Activated CD4-positive, alpha-beta T cell treated with anti-CD3 and anti-CD28 coated beads, Interleukin-2, amount 10 ng/mL, durations not matched to agents 7 days and 5 days (primary cell): Measurements from ENCODE around the gene PRSS56. TPM values are rescaled to one million over a fixed set of nuclear protein-coding genes. Genes with fewer than 3 reads are reported as not detected.

Source experiments
- CTCF ChIA-PET: fragments of 350-600 bp; sonication (Branson Sonifier 250); formaldehyde crosslinking; loops from one replicate; lab custom pipeline; 2021; ENCODE audit warnings: antibody characterized with exemption; lab: Charles Lee
- POLR2A ChIA-PET: fragments of 350-600 bp; sonication (Branson Sonifier 250); formaldehyde crosslinking; loops from one replicate; lab custom pipeline; 2021; ENCODE audit warnings: antibody characterized with exemption; lab: Charles Lee
- DNase-seq: peaks from one replicate; pipeline ENCODE4 v3.0.0-alpha.2; 2020
- H3K27ac Mint-ChIP-seq: one replicate; pipeline ENCODE4 v1.8.0; 2021; ENCODE audit warnings: mild to moderate bottlenecking, moderate library complexity, mixed read lengths
- H3K27me3 Mint-ChIP-seq: one replicate; pipeline ENCODE4 v1.8.0; 2021; ENCODE audit warnings: mixed read lengths
- H3K36me3 Mint-ChIP-seq: one replicate; pipeline ENCODE4 v1.8.0; 2021; ENCODE audit warnings: low read depth, mixed read lengths
- H3K4me1 Mint-ChIP-seq: one replicate; pipeline ENCODE4 v1.8.0; 2021; ENCODE audit warnings: mixed read lengths
- H3K4me3 Mint-ChIP-seq: one replicate; pipeline ENCODE4 v1.8.0; 2021; ENCODE audit warnings: mild to moderate bottlenecking, moderate library complexity, mixed read lengths
- H3K9me3 Mint-ChIP-seq: one replicate; pipeline ENCODE4 v1.8.0; 2021; ENCODE audit warnings: mixed read lengths
- total RNA-seq, 2 experiments: library from RNA; stranded (reverse); gene quantifications; one replicate each; pipeline ENCODE4 v1.2.3, GENCODE V29; 2021

The PRSS56 gene
- total RNA-seq, 2 experiments from 2014 or later = not detected

- CTCF ChIA-PET = interaction anchor here (1.0 to 1.7 kb wide), 4 partner anchors 10 to 34 kb away, joined by 3 read pairs; no protein-coding TSS in a partner anchor
- no peak for DNase-seq
- Mint-ChIP-seq H3K4me1 (no peaks in the 10 kb centered on the region), H3K27ac (no peak overlapping the region), H3K27me3 (no peaks in the 10 kb centered on the region), H3K9me3 (no peaks in the 10 kb centered on the region), H3K36me3 (peaks cover 32% of the 10 kb centered on the region), H3K4me3 (no peak overlapping the region)
- POLR2A ChIA-PET = no interaction called here
Observed at GRCh38 chr2:232571026-232571474, 50.9 kb downstream of the PRSS56 start.

DNA sequence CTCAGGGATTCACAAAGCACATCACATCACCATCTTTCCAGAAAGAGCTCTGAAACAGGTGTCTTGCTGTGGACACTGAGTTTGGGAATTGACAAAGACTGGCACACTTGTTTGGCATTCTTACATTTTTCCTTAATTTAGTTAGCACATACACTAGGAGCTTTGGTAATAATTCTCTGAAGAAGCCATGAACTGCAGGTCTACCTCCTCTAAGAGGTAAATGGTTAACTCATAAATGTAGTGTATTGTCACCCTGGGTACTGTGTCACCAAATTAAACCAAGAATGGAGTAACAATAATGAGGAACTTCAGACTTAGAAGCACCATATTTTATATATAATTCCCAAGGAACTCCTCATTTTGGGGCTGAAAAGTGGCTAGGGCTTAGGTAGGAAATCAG, 52.9 kb downstream of the PRSS56 start:
- Mint-ChIP-seq H3K36me3 (peaks cover 21% of the 10 kb centered on the region), H3K4me1 (no peaks in the 10 kb centered on the region)
- POLR2A ChIA-PET = interaction anchor here (0.6 kb wide), 1 partner anchor 1860 kb away, joined by 3 read pairs; the partner anchor contains the start of gene CAB39

GRCh38 chr2:232573771-232574435, 53.7 kb downstream of the PRSS56 start:
- CTCF ChIA-PET = no interaction called here
- Mint-ChIP-seq H3K27ac (no peak overlapping the region), H3K9me3 (no peaks in the 10 kb centered on the region)

More for the DNA sequence above, 52.9 kb downstream of the PRSS56 start:
- no peak for DNase-seq
- H3K4me3 Mint-ChIP-seq = no peak overlapping the region
- no peaks in the 10 kb centered on the region for H3K9me3 Mint-ChIP-seq
- no peak overlapping the region for H3K27ac Mint-ChIP-seq
- H3K27me3 Mint-ChIP-seq = no peaks in the 10 kb centered on the region
- CTCF ChIA-PET = interaction anchor here (0.7 kb wide), 1 partner anchor 50 kb away, joined by 3 read pairs; no protein-coding TSS in a partner anchor

DNA sequence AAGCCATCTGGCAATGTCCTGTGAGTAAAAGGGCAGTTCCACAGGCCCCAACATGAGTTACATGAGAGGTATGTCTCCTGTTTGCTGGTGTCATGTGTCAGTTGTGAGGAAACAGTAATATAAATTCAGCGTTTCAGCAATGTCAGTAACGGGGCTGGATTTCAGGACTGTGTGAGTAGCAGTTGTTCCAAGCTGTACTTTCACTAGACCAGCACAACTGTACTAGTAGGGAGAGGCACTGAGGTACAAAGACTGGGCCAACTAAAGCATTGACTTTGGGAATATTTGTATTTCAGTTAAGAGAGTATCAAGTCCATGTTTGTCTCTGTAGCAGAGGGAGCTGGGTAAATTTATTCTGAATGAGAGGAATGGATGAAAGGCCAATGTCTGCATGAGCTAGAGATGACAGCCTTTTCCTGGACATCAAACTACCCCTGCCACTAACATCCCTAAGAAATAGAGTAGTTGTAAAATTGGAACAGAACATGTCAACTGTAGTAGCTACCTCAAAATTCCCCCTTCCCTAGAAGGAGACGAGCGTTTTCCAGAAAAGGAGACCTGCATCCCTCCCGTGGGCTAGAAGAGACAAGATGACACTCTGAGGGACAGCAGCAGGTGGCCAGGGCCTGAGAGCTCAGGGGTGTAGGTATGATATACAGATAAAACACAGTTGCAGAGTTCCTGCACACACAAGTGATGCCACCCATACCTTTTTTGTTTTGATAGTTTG, 54.7 kb downstream of the PRSS56 start:
- ChIA-PET CTCF (interaction anchor here (1.4 kb wide), 1 partner anchor 10 kb away, joined by 5 read pairs; no protein-coding TSS in a partner anchor), POLR2A (no interaction called here)
- H3K36me3 Mint-ChIP-seq = peaks cover 10% of the 10 kb centered on the region
- DNase-seq = no peak
- H3K9me3 Mint-ChIP-seq = no peaks in the 10 kb centered on the region
- no peak overlapping the region for H3K27ac Mint-ChIP-seq
- no peak overlapping the region for H3K4me3 Mint-ChIP-seq
- no peaks in the 10 kb centered on the region for H3K27me3 Mint-ChIP-seq
- H3K4me1 Mint-ChIP-seq = peaks cover under 1% of the 10 kb centered on the region

More at GRCh38 chr2:232573771-232574435, 53.7 kb downstream of the PRSS56 start:
- Mint-ChIP-seq H3K27me3 (no peaks in the 10 kb centered on the region), H3K36me3 (peaks cover 17% of the 10 kb centered on the region), H3K4me3 (no peak overlapping the region), H3K4me1 (no peaks in the 10 kb centered on the region)
- POLR2A ChIA-PET = no interaction called here
- no peak for DNase-seq

Other genes with a start within 250 kb of the PRSS56 start
- gene ALPP, start 141.6 kb upstream of the PRSS56 start, total RNA-seq = not detected
- gene ALPG, start 113.5 kb upstream of the PRSS56 start, total RNA-seq = not detected
- not detected for gene ALPI, start 64.2 kb upstream of the PRSS56 start, total RNA-seq
- not detected for gene ECEL1, start 32.6 kb upstream of the PRSS56 start, total RNA-seq
- gene CHRND, start 5.8 kb downstream of the PRSS56 start, total RNA-seq = not detected
- not detected for gene CHRNG, start 19.3 kb downstream of the PRSS56 start, total RNA-seq
- 10 to 100 TPM in 1 of 2 experiments, 1 to 10 TPM in 1; 8.7 to 10.4 TPM for gene TIGD1, start 30.2 kb downstream of the PRSS56 start, total RNA-seq
- 10 to 100 TPM; 68.1 to 76.4 TPM for gene EIF4E2, start 30.3 kb downstream of the PRSS56 start, total RNA-seq
- gene EFHD1, start 113.2 kb downstream of the PRSS56 start, total RNA-seq = under 1 TPM; 0.32 to 0.50 TPM
- gene GIGYF2, start 176.9 kb downstream of the PRSS56 start, total RNA-seq = 10 to 100 TPM; 54.3 to 58.7 TPM